Measurements from ENCODE around the gene PCSK7. TPM values are rescaled to one million over a fixed set of nuclear protein-coding genes. Genes with fewer than 3 reads are reported as not detected.

The PCSK7 gene
- total RNA-seq, 4 donors from 2014 or later: 136 to 244 (median 171) TPM

DNA sequence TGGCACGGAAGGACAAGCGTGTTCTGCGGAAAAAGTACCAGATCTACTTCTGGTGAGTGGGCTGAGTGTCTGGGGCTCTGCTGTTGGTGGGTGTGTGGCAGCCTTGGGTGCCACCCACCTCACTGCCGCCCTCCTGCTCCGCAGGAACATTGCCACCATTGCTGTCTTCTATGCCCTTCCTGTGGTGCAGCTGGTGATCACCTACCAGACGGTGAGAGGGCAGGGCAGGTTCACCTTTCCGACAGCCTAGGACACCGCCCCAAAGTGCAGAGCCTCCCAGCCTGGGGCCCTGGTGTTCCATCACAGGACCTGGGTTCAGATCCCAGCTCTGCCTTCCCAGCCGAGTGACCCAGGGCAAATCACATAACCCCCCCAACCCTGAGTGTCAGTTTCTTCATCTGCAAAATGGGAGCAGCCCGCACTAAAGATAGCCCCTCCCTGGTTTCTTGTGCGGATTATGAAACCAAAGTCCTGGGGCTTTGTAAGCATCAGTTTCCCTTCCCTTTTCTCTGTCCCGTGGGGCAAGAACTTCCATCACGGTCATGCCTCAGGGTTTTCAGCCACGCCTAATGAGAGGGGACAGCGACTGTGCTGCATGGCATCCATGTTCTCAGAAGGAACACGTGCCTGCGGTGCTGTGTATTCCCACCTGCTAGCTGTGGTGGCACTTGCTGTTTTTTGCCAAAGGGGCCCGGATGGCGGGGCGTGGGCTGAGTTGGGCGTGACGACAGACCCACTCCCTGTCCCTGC lies 42.5 kb downstream of the PCSK7 start:
- peak in 2 of 3 donors; percentile 85 to 89 for DNase-seq

GRCh38 chr11:117188620-117189081 lies 43.2 kb downstream of the PCSK7 start:
- Histone ChIP-seq H3K27me3 (no peaks in the 10 kb centered on the region), H3K27ac (peak overlapping the region in 2 of 4 donors; percentile 60 to 79), H3K9me3 (no peaks in the 10 kb centered on the region), H3K36me3 (peaks cover 0 to 80% (median 0%) of the 10 kb centered on the region in 3 donors), H3K4me1 (peaks cover 0 to 16% (median 6%) of the 10 kb centered on the region in 4 donors), H3K4me3 (no peak overlapping the region)
- DNase-seq: peak in 1 of 3 donors; percentile 53
- TF ChIP-seq POLR2A (IDR thresholded peaks at IDR 0.05): no peak
- TF ChIP-seq CTCF (IDR thresholded peaks at IDR 0.05): no peak

More for the DNA sequence above, 42.5 kb downstream of the PCSK7 start:
- peaks cover 0 to 77% (median 0%) of the 10 kb centered on the region in 3 donors for H3K36me3 ChIP-seq
- H3K4me1 ChIP-seq: peaks cover 0 to 16% (median 10%) of the 10 kb centered on the region in 4 donors
- no peak for TF ChIP-seq CTCF (IDR thresholded peaks at IDR 0.05)
- no peak for TF ChIP-seq POLR2A (IDR thresholded peaks at IDR 0.05)
- H3K27me3 ChIP-seq: no peaks in the 10 kb centered on the region
- peak overlapping the region in 3 of 4 donors; percentile 48 to 79 (median 60) for H3K27ac ChIP-seq
- no peaks in the 10 kb centered on the region for H3K9me3 ChIP-seq
- peak overlapping the region in 1 of 4 donors; percentile 15 for H3K4me3 ChIP-seq

DNA sequence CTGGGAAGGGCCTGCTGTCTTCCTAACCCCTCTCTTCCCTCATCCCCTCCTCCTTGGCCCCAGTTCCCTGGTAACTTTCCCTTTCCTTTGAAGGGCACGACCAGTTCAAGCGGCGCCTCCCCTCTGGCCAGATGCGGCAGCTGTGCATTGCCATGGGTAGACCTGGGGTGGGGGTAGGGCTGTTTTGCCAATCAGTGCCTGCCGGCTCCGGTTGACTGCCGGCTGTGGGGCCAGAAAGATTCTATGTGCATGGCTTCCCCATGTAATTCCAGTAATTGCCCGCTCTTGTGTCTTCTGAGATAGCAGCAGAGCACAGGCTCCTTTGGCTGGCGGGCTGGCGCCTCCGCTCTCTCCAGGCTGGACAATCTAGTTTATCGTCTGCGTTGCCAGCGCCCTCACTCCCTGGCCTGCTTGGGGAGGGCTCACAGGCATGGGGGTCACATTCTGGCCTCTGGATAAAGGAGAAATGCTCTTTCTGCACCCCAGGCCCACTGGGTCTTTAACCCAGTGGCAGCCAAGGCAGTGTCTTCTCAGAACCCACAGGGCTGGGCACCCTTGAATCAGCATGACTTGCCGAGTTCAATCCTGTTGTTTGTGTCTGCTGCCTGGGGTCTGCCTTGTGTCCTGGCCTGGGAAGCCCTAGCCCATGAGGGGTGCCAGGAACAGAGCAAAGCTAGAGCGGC lies 43.9 kb downstream of the PCSK7 start:
- peak in 1 of 3 donors; percentile 42 for DNase-seq
- no peaks in the 10 kb centered on the region for H3K27me3 ChIP-seq
- peak overlapping the region in 1 of 4 donors; percentile 60 for H3K27ac ChIP-seq
- peaks cover 0 to 16% (median 6%) of the 10 kb centered on the region in 4 donors for H3K4me1 ChIP-seq
- peaks cover 0 to 80% (median 0%) of the 10 kb centered on the region in 3 donors for H3K36me3 ChIP-seq
- no peak for TF ChIP-seq CTCF (IDR thresholded peaks at IDR 0.05)
- no peak for TF ChIP-seq POLR2A (IDR thresholded peaks at IDR 0.05)
- H3K9me3 ChIP-seq: no peaks in the 10 kb centered on the region
- no peak overlapping the region for H3K4me3 ChIP-seq

- no peaks in the 10 kb centered on the region for H3K9me3 ChIP-seq
- peak in 1 of 3 donors; percentile 41 for DNase-seq
- no peaks in the 10 kb centered on the region for H3K27me3 ChIP-seq
- peaks cover 0 to 80% (median 0%) of the 10 kb centered on the region in 3 donors for H3K36me3 ChIP-seq
- H3K4me1 ChIP-seq: peaks cover 0 to 16% (median 6%) of the 10 kb centered on the region in 4 donors
- H3K4me3 ChIP-seq: no peak overlapping the region
- H3K27ac ChIP-seq: peak overlapping the region in 1 of 4 donors; percentile 44
- no peak for TF ChIP-seq POLR2A (IDR thresholded peaks at IDR 0.05)
Observed at GRCh38 chr11:117187428-117187798, 44.5 kb downstream of the PCSK7 start.

GRCh38 chr11:117187007-117187406 lies 44.9 kb downstream of the PCSK7 start:
- TF ChIP-seq CTCF (IDR thresholded peaks at IDR 0.05) (no peak), POLR2A (IDR thresholded peaks at IDR 0.05) (no peak)
- H3K4me3 ChIP-seq: no peak overlapping the region
- peaks cover 0 to 16% (median 6%) of the 10 kb centered on the region in 4 donors for H3K4me1 ChIP-seq
- no peaks in the 10 kb centered on the region for H3K27me3 ChIP-seq
- no peaks in the 10 kb centered on the region for H3K9me3 ChIP-seq
- DNase-seq: peak in 1 of 3 donors; percentile 43
- peaks cover 0 to 80% (median 0%) of the 10 kb centered on the region in 3 donors for H3K36me3 ChIP-seq
- H3K27ac ChIP-seq: peak overlapping the region in 1 of 4 donors; percentile 44

GRCh38 chr11:117186431-117186761 lies 45.5 kb downstream of the PCSK7 start:
- DNase-seq: no peak
- no peaks in the 10 kb centered on the region for H3K27me3 ChIP-seq
- H3K27ac ChIP-seq: peak overlapping the region; percentile 22 to 55 (median 52)
- no peak overlapping the region for H3K4me3 ChIP-seq
- peaks cover 0 to 80% (median 0%) of the 10 kb centered on the region in 3 donors for H3K36me3 ChIP-seq
- H3K4me1 ChIP-seq: peaks cover 0 to 16% (median 8%) of the 10 kb centered on the region in 4 donors
- H3K9me3 ChIP-seq: no peaks in the 10 kb centered on the region
- TF ChIP-seq POLR2A (IDR thresholded peaks at IDR 0.05): no peak
- no peak for TF ChIP-seq CTCF (IDR thresholded peaks at IDR 0.05)
